CD14-positive monocyte (primary cell): ENCODE data around the gene SLAMF7. TPM values are rescaled to one million over a fixed set of nuclear protein-coding genes. Genes with fewer than 3 reads are reported as not detected.

Experiments used
- DNase-seq, 3 donors: peaks; one replicate each; pipeline ENCODE4 v3.0.0-alpha.2; 2011 to 2022
- H2AFZ ChIP-seq: 2 replicates; pipeline ENCODE4 v1.6.0; 2012; ENCODE audit warnings: mild to moderate bottlenecking, low read depth, low read length, inconsistent platforms; ENCODE audit not compliant: insufficient read depth, poor library complexity, severe bottlenecking
- H3K27ac ChIP-seq, 2 donors: 1 replicate in 1 of 2; 2 replicates in 1 of 2; pipeline ENCODE4 v1.5.1; 2012 to 2013; ENCODE audit warnings: low read length in 2 of 2, control low read depth in 1 of 2, inconsistent platforms in 1 of 2, low read depth in 1 of 2, mild to moderate bottlenecking in 1 of 2
- H3K27me3 ChIP-seq, 2 donors: one replicate each; pipeline versions ENCODE4 v1.6.0 to v1.6.1; 2011 to 2013; ENCODE audit warnings: low read length in 2 of 2; ENCODE audit not compliant: control insufficient read depth in 2 of 2, insufficient read depth in 2 of 2
- H3K36me3 ChIP-seq, 2 donors: replicated peaks in 1 of 2; 1 replicate in 1 of 2; 2 replicates in 1 of 2; pipeline versions ENCODE4 v1.5.1 to v1.6.1; 2012 to 2013; ENCODE audit warnings: low read length in 2 of 2, control low read depth in 1 of 2, inconsistent platforms in 1 of 2, mild to moderate bottlenecking in 1 of 2; ENCODE audit not compliant: insufficient read depth in 2 of 2, control insufficient read depth in 1 of 2
- H3K4me1 ChIP-seq, 2 donors: 1 replicate in 1 of 2; 2 replicates in 1 of 2; pipeline versions ENCODE4 v1.5.1 to v1.6.1; 2012 to 2013; ENCODE audit warnings: low read length in 2 of 2, control low read depth in 1 of 2, inconsistent platforms in 1 of 2, mild to moderate bottlenecking in 1 of 2, moderate library complexity in 1 of 2; ENCODE audit not compliant: insufficient read depth in 2 of 2, control insufficient read depth in 1 of 2
- H3K4me2 ChIP-seq: replicated peaks from 2 replicates; pipeline ENCODE3; 2012; ENCODE audit warnings: low read length, moderate library complexity, mild to moderate bottlenecking; ENCODE audit not compliant: poor library complexity, severe bottlenecking; ENCODE audit errors: extremely low read depth
- H3K4me3 ChIP-seq, 3 experiments: fragments of 200-600 bp in 1 of 3; sonication (generic) in 1 of 3; replicated peaks in 1 of 3; 1 replicate in 2 of 3; 2 replicates in 1 of 3; pipeline ENCODE4 v1.5.1; 2011 to 2013; ENCODE audit warnings: low read length in 3 of 3, mild to moderate bottlenecking in 3 of 3, control low read depth in 2 of 3, low read depth in 2 of 3, inconsistent platforms in 1 of 3, moderate library complexity in 1 of 3
- H3K79me2 ChIP-seq: 2 replicates; pipeline ENCODE4 v1.6.0; 2012; ENCODE audit warnings: mild to moderate bottlenecking, control low read depth, inconsistent platforms, low read length, moderate library complexity; ENCODE audit not compliant: insufficient read depth
- H3K9ac ChIP-seq: 2 replicates; pipeline ENCODE4 v1.6.0; 2017; ENCODE audit warnings: low read length, mild to moderate bottlenecking; ENCODE audit not compliant: insufficient read depth, poor library complexity, severe bottlenecking
- H3K9me3 ChIP-seq, 2 donors: replicated peaks in 1 of 2; 1 replicate in 1 of 2; 2 replicates in 1 of 2; pipeline versions ENCODE4 v1.5.1 to v1.6.1; 2012 to 2013; ENCODE audit warnings: low read length in 2 of 2, control low read depth in 1 of 2; ENCODE audit not compliant: control insufficient read depth in 1 of 2, insufficient read depth in 1 of 2
- H4K20me1 ChIP-seq: 2 replicates; pipeline ENCODE4 v1.6.0; 2012; ENCODE audit warnings: mild to moderate bottlenecking, low read length, control low read depth, moderate library complexity; ENCODE audit not compliant: insufficient read depth
- H3K27ac Mint-ChIP-seq, 7 donors: one replicate each; pipeline ENCODE4 v1.8.0; 2020; ENCODE audit warnings: mild to moderate bottlenecking in 7 of 7, mixed read lengths in 7 of 7, moderate library complexity in 6 of 7, inconsistent platforms in 2 of 7
- H3K27me3 Mint-ChIP-seq, 3 donors: one replicate each; pipeline ENCODE4 v1.8.0; 2021 to 2022; ENCODE audit warnings: low read depth in 3 of 3, mild to moderate bottlenecking in 3 of 3, mixed read lengths in 3 of 3, moderate library complexity in 3 of 3, inconsistent platforms in 1 of 3
- H3K36me3 Mint-ChIP-seq, 2 donors: one replicate each; pipeline ENCODE4 v1.8.0; 2020; ENCODE audit warnings: mixed read lengths in 2 of 2, inconsistent platforms in 1 of 2, mild to moderate bottlenecking in 1 of 2
- H3K4me1 Mint-ChIP-seq: one replicate; pipeline ENCODE4 v1.8.0; 2020; ENCODE audit warnings: mild to moderate bottlenecking, mixed read lengths
- H3K4me3 Mint-ChIP-seq, 2 donors: one replicate each; pipeline ENCODE4 v1.8.0; 2020; ENCODE audit warnings: mild to moderate bottlenecking in 2 of 2, mixed read lengths in 2 of 2, moderate library complexity in 1 of 2
- H3K9me3 Mint-ChIP-seq, 7 donors: one replicate each; pipeline ENCODE4 v1.8.0; 2020 to 2022; ENCODE audit warnings: mixed read lengths in 7 of 7, mild to moderate bottlenecking in 6 of 7, moderate library complexity in 6 of 7, inconsistent platforms in 2 of 7
- CTCF ChIP-seq: fragments of 200-600 bp; IDR thresholded peaks from one replicate; pipeline ENCODE4 v1.8.0; 2022; ENCODE audit warnings: antibody characterized with exemption, mild to moderate bottlenecking
- WGBS: methylation state at CpG from one replicate; pipeline ENCODE4 v1.1.5; 2013; ENCODE audit warnings: missing lambda C conversion rate; ENCODE audit not compliant: insufficient coverage; 5-methylcytosine and 5-hydroxymethylcytosine counted together
- intact Hi-C, 2 donors: fragments of 100-400 bp; cut with micrococcal nuclease; formaldehyde crosslinking; loops; one replicate each; pipeline versions ENCODE4 v1.15.0 to v1.15.1; 2023
- polyA plus RNA-seq, 3 donors: library from polyadenylated mRNA; depleted of rRNA in 1 of 3; unstranded in 2 of 3; stranded (reverse) in 1 of 3; fragments of 300-500 nt in 2 of 3; fragments of >200 nt in 1 of 3; fragmentation: Illumina TruSeq in 2 of 3; gene quantifications; 1 replicate in 2 of 3; 2 replicates in 1 of 3; pipeline ENCODE4 v1.2.3, GENCODE V29; 2012 to 2021

The SLAMF7 gene
- polyA plus RNA-seq, 3 donors = 15.4 to 16.0 (median 15.8) TPM

- H3K4me3 Mint-ChIP-seq = no peak overlapping the region
- Histone ChIP-seq H4K20me1 (peaks cover 62% of the 10 kb centered on the region), H3K79me2 (peaks cover 93% of the 10 kb centered on the region), H3K9me3 (no peaks in the 10 kb centered on the region), H3K9ac (peak overlapping the region; percentile 5), H3K4me3 (peak overlapping the region in 2 of 3 experiments; percentile 94 to 99), H3K27me3 (no peaks in the 10 kb centered on the region), H3K4me2 (peak overlapping the region; percentile 94), H3K36me3 (peaks cover 6 to 26% of the 10 kb centered on the region in 2 donors), H3K4me1 (peaks cover 92 to 98% of the 10 kb centered on the region in 2 donors), H2AFZ (no peak overlapping the region), H3K27ac (peak overlapping the region; percentile 41 to 82)
- H3K27me3 Mint-ChIP-seq = no peaks in the 10 kb centered on the region
- TF ChIP-seq CTCF = peak; percentile 16
- no peaks in the 10 kb centered on the region for H3K9me3 Mint-ChIP-seq
- H3K27ac Mint-ChIP-seq = no peak overlapping the region
- peak in 2 of 3 donors; percentile 56 to 68 for DNase-seq
- peaks cover 20 to 41% of the 10 kb centered on the region in 2 donors for H3K36me3 Mint-ChIP-seq
- H3K4me1 Mint-ChIP-seq = peaks cover 2% of the 10 kb centered on the region
- intact Hi-C loops = loop anchor here in 1 of 2 donors (5.0 to 10.0 kb wide), 2 partner anchors 37 to 89 kb away; partner anchors contain the start of gene LY9
These were observed 33.3 kb upstream of the SLAMF7 start for GRCh38 chr1:160705742-160706141.

DNA sequence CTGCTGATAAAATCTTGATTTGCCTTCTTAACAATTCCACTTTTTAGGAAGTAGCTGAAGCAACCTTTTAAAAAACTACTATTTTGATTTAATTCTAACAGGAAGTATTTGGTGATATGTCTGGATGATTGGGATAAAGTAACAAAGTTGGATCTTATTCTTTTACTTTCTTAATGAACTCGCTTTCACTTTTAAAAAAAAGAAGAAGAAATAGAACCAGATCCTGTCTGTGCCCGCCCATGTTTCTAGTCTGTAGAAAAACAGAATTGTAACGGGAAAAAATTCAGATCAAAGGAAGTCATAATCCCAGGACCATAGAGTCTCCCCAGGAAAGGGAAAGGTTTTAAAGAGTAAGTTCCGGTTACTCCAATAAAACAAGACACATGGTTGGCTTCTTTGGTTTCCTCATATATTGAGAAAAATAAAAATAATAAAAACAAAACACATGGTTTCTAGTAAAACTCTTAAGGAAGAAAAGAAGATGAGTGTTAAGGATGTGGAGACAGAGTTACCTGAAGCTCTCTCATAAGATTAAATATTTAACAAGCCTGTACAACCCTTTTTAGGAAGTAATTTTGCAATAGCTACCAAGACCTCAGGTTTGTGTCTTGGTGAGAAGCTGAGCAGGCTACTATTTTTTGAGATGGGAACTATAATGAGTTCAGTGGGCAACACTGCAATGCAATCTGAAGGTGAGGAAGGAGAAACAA, 32.4 kb upstream of the SLAMF7 start:
- H3K27ac ChIP-seq = peak overlapping the region; percentile 91 to 98
- intact Hi-C loops = loop anchor here in 1 of 2 donors (5.0 to 10.0 kb wide), 2 partner anchors 36 to 88 kb away; partner anchors contain the start of gene LY9
- H3K9me3 ChIP-seq = no peaks in the 10 kb centered on the region
- no peak overlapping the region for H2AFZ ChIP-seq
- peaks cover 6 to 20% of the 10 kb centered on the region in 2 donors for H3K36me3 ChIP-seq
- peak in 2 of 3 donors; percentile 42 to 60 for DNase-seq
- no peaks in the 10 kb centered on the region for H3K4me1 Mint-ChIP-seq
- no CpG with 5 or more reads among the region's 4 CpGs for WGBS
- no peaks in the 10 kb centered on the region for H3K27me3 Mint-ChIP-seq
- peaks cover 53% of the 10 kb centered on the region for H4K20me1 ChIP-seq
- H3K9me3 Mint-ChIP-seq = no peaks in the 10 kb centered on the region
- H3K4me1 ChIP-seq = peaks cover 86 to 94% of the 10 kb centered on the region in 2 donors
- no peak overlapping the region for H3K27ac Mint-ChIP-seq
- peaks cover 20 to 35% of the 10 kb centered on the region in 2 donors for H3K36me3 Mint-ChIP-seq
- no peaks in the 10 kb centered on the region for H3K27me3 ChIP-seq
- H3K4me3 ChIP-seq = peak overlapping the region; percentile 70 to 99 (median 94)
- TF ChIP-seq CTCF = no peak
- H3K79me2 ChIP-seq = peaks cover 93% of the 10 kb centered on the region
- no peak overlapping the region for H3K4me3 Mint-ChIP-seq
- peak overlapping the region; percentile 94 for H3K4me2 ChIP-seq
- peak overlapping the region; percentile 28 for H3K9ac ChIP-seq
